ENCODE data around the gene NDUFB8.

DNA sequence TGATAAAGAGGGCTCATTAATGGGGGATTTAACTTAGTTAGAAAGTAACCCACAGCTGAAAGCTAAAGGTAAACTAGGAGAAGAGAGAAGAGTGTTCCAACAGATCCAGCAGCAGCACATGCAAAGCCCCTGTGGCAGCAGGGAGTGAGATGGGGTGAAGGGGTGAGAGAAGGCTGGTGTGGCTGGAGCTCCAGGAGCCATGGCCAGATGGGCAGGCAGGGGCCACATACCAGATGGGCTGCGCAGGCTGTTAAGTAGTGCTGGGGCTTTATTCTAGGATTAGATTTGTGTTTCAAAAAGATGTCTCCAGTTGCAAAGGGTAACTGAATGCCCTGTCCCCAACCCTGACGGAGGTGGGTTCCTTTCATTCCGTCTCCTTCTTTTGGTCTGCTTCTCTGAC lies 39.2 kb upstream of the NDUFB8 start:
- TF ChIP-seq, protein P1, sequence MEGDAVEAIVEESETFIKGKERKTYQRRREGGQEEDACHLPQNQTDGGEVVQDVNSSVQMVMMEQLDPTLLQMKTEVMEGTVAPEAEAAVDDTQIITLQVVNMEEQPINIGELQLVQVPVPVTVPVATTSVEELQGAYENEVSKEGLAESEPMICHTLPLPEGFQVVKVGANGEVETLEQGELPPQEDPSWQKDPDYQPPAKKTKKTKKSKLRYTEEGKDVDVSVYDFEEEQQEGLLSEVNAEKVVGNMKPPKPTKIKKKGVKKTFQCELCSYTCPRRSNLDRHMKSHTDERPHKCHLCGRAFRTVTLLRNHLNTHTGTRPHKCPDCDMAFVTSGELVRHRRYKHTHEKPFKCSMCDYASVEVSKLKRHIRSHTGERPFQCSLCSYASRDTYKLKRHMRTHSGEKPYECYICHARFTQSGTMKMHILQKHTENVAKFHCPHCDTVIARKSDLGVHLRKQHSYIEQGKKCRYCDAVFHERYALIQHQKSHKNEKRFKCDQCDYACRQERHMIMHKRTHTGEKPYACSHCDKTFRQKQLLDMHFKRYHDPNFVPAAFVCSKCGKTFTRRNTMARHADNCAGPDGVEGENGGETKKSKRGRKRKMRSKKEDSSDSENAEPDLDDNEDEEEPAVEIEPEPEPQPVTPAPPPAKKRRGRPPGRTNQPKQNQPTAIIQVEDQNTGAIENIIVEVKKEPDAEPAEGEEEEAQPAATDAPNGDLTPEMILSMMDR (IDR thresholded peaks at IDR 0.05; ENCODE audit: extremely low read depth in 1 of 2, insufficient read depth in 1 of 2, low read depth in 1 of 2, low read length in 2 of 2) = no peak
- TF ChIP-seq POLR2A (IDR thresholded peaks at IDR 0.05; ENCODE audit: low read depth, low read length) = no peak
- no peak for TF ChIP-seq EZH2 (IDR thresholded peaks at IDR 0.05; ENCODE audit: borderline replicate concordance, low read depth, low read length, severe bottlenecking)
- no peak for TF ChIP-seq GATA2 (IDR thresholded peaks at IDR 0.05; ENCODE audit: insufficient read depth, insufficient read length, low read depth, low read length)
- TF ChIP-seq MYC (IDR thresholded peaks at IDR 0.05; ENCODE audit: low read depth, low read length) = no peak
- no peak for TF ChIP-seq POLR2AphosphoS5 (IDR thresholded peaks at IDR 0.05; ENCODE audit: insufficient read depth, low read depth, low read length)
- TF ChIP-seq, protein P2, sequence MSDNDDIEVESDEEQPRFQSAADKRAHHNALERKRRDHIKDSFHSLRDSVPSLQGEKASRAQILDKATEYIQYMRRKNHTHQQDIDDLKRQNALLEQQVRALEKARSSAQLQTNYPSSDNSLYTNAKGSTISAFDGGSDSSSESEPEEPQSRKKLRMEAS (IDR thresholded peaks at IDR 0.05; ENCODE audit: insufficient read depth, insufficient read length) = no peak
- TF ChIP-seq FOS (IDR thresholded peaks at IDR 0.05; ENCODE audit: borderline replicate concordance, insufficient read depth, low read length) = no peak
